GM23248 (cell line): Measurements from ENCODE around the gene RFX4.

Experiments used
- EZH2 ChIP-seq: fragments of 200-600 bp; sonication (generic); IDR thresholded peaks from 2 replicates; pipeline ENCODE4 v1.6.1; 2018; ENCODE audit warnings: antibody characterized with exemption, mild to moderate bottlenecking; ENCODE audit not compliant: insufficient read depth, poor library complexity, severe bottlenecking
- EZH2phosphoT487 ChIP-seq: fragments of 200-600 bp; sonication (generic); IDR thresholded peaks from 2 replicates; pipeline ENCODE4 v1.6.1; 2018; ENCODE audit warnings: antibody characterized with exemption, moderate library complexity, mild to moderate bottlenecking, low read depth; ENCODE audit not compliant: insufficient read depth

DNA sequence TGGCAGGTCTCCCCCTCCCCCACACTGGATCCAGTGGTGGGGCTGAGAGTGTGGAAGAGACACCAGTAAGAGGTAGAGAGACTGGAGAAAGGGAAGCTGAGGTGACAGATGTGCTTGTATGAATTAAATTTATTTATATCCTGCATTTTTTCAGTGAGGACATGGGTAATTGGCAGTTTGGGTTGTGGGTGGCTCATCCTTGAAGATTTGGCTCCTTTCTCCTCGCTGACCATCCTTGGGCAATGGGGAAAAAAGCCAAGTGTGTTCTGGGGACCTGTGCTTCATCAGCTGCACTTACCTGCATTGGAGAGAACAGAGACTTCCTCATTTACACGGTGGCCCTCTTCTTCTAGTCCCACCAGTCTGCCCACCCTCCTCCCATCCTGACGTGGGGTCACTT lies 86.4 kb downstream of the RFX4 start:
- TF ChIP-seq EZH2phosphoT487 (no peak), EZH2 (no peak)
